Glomerular endothelial cell (primary cell): Measurements from ENCODE around the gene HK1. TPM values are rescaled to one million over a fixed set of nuclear protein-coding genes. Genes with fewer than 3 reads are reported as not detected.
"Not testable (repeated sequence)": the region's sequence is repeated elsewhere in the genome, so short reads cannot be mapped to it uniquely, and the experiment has no call there.

ENCODE experiments used
- DNase-seq: peaks from one replicate; pipeline ENCODE4 v3.0.0-alpha.2; 2011; ENCODE audit warnings: low read depth, low spot score; ENCODE audit errors: extremely low read depth
- total RNA-seq: library from RNA; depleted of rRNA; stranded (reverse); fragments of >200 nt; gene quantifications from 2 replicates; pipeline ENCODE4 v1.2.3, GENCODE V29; 2015

HK1 gene
- total RNA-seq, 1 donor from 2014 or later: 125 TPM

DNA sequence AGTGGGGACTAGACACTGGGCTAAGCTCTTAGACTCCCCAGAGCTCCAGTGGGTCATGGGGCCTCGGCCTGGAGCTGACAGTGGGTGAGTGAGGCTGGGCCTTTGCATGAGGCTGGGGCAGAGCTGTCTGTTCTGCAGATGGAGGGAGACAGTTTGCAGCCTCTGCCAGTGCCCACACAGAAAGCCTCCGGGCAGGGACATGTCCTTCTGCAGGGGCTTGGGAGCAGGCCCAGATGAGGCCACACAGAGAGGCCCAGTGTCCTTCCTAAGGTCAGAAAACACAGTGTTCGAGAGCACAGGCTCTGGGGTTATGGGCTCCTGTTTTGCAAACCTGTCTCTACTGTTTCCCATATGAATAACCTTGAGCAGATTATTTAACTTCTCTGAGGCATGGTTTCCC lies 25.1 kb upstream of the HK1 start:
- DNase-seq: no peak

DNA sequence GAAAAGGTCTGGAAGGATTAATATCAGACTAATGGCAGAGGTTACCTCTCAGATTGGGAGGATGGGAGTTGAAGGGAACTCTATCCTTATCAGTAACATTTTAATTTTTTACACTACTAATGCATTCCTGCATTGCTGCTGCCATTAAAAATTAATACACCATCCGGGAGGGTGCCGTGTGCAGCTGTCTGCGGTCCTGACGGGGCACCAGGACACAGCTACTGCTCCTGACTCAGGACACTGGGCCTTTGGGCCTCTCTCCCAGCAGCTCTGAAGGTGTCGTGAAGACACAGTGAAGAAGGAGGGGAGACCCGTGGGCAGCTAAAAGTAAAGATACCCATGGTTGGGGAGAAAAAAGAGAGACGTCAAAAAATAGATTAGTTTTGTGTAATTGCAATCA lies 23.4 kb upstream of the HK1 start:
- DNase-seq: no peak

DNA sequence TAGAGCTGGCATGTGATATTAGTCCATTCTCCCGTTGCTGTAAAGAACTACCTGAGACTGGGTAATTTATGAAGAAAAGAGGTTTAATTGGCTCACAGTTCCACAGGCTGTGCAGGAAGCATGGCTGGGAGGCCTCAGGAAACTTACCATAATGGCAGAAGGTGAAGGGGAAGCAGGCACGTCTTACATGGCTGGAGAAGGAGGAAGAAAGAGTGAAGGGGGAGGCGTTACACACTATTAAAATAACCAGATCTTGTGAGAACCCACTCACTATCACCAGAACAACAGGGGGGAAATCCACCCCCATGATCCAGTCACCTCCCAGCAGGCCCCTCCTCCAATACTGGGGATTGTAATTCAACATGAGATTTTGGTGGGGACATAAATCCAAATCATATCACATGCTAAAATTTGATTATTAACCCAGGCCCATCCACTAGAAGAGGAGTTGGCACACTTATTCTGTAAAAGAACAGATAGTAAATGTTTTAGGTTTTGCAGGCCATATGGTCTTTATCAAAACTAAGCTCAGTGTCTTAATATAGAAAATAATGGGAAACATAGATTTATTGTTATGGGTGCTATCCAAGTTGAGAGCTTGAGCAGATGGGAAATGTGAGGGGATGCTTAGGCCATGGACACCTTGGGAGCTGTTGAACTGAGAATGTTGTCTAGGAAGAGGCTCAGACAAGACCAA lies 18.6 kb upstream of the HK1 start:
- no peak for DNase-seq

DNA sequence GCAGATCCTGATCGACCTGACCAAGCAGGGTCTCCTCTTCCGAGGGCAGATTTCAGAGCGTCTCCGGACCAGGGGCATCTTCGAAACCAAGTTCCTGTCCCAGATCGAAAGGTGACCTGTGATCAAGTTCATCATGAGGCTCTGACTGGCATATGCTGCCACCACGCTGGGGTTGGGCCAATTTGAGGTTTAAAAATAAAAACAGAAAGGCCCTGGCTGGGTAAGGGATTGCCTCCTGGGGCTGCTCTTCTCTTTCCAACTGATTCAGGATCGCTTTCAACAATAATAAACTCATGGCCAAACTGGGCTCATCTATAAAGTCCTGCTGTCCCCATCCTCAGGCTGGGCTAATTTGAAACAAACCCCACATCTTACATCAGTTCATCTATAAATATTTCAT lies 17.1 kb upstream of the HK1 start:
- no peak for DNase-seq

DNA sequence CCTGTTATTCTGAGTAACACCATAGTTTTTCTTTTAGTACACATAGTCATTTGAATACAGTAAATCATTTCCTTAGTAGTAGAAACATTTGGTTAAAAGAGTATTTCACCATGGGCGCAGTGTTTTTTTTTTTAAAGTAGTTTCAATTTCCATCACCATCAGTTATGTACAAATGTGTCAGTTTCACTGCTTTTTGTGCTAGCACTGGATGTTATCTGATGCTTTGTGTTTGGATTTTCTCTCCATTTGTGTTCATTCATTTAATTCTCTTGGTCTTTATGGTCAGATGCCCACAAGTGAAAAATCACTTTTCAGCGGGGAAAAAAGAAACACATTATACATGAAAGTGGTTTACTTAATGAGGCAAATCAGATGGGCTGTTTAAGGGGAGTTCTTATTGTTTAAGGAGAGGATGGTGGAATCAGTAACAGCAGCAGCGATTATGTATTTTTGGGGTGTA lies 16.0 kb upstream of the HK1 start:
- no peak for DNase-seq

DNA sequence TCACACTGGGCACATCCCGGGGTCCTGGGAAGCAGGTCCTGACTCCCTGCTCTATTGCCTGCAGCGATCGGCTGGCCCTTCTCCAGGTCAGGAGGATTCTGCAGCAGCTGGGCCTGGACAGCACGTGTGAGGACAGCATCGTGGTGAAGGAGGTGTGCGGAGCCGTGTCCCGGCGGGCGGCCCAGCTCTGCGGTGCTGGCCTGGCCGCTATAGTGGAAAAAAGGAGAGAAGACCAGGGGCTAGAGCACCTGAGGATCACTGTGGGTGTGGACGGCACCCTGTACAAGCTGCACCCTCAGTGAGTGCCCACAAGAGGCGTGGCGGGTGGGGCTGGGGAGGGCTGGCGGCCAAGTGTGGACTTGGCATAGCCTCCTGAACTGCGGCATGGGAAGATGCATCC lies 12.8 kb upstream of the HK1 start:
- no peak for DNase-seq

DNA sequence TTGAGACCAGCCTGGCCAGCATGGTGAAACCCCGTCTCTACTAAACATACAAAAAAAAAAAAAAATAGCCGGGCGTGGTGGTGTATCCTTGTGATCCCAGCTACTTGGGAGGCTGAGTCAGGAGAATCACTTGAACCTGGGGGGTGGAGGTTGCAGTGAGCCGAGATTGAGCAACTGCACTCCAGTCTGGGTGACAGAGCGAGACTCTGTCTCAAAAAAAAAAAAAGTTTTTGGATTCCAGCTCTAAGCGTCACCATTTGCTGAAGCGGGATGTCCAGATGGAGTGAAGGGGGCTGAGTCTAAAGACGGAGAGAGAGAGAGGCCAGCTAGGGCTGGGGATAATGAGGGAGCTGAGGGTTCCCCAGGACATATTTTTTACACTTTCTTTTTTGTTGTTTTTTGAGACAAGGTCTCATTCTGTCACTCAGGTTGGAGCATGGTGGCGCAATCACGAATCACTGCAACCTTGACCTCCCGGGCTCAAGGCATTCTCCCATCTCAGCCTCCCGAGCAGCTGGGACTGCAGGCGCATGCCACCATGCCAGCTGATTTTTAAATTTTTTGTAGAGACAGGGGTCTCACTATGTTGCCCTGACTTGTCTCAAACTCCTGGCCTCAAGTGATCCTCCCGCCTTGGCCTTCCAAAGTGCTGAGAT lies 9.4 kb upstream of the HK1 start:
- DNase-seq: no peak

DNA sequence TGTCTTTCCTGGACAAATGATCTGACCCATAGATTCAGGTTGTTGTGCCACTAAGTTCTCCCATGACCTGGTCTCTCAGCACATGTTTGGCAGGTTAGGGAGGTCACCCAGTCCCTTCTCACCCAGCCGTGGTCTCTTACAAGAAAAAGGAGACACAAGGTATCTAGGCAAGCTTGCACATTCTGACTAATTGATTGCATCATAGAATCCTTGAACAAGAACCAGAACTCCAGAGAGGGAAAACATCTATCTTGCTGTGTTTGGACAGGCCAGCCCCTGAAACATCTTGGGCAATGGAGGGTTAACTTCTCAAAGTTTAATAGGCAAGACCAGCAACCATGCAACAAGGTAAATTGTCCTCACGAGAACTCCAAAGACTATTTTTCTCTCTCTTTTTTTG lies 8.5 kb upstream of the HK1 start:
- DNase-seq: no peak

DNA sequence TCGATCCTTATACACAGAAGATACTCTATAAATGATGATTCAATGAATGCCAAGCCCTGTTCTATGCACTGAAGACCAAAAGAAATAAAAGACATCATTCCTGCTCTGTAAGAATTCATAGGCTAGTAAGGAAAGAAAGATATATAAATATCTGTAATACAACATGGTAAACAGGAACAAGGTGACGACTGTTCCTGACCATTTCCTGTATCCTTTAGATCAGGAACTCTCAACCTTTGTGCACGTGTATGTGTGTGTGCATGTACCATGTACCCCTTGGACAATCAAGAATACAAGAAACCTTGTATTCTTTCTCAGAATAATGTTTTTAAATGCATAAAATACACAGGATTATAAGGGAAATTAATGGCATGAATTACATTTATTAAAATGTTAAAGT lies 7.3 kb upstream of the HK1 start:
- no peak for DNase-seq

DNA sequence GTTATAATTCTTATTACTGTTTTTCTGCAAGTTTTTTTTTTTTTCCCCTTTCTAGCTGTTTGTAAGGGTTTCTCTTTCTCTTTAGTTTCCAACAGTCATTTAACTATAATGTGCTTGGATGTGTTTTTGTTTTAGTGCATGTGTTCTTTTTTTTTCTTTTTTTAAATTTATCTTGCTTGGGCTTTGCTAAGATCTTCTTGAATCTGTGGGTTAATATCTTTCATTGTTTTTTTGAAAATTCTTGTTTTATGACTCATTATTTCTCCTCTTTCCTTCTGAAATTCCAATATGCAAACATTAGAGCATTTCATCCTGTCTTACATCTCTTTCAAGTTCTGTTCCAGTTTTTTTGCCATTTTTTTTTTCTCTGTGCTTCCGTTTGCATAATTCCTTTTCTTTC lies 5.7 kb upstream of the HK1 start:
- DNase-seq: no peak

DNA sequence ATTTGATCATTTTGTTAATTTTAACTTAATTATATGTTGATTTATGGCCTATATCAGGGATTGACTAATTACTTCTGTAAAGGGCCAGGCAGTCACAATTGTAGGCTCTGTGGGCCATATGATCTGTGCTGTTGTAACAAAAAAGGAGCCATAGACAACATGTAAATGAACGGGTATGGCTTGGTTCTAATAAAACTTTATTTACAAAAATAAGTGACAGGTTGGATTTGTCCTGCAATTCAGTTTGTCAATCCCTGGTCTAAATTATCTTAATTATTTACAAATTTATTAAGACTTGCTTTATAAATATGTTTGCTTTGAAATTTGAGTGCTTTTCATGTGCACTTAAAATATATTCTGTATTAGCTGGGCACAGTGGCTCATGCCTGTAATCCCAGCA lies 2.9 kb upstream of the HK1 start:
- DNase-seq: no peak

DNA sequence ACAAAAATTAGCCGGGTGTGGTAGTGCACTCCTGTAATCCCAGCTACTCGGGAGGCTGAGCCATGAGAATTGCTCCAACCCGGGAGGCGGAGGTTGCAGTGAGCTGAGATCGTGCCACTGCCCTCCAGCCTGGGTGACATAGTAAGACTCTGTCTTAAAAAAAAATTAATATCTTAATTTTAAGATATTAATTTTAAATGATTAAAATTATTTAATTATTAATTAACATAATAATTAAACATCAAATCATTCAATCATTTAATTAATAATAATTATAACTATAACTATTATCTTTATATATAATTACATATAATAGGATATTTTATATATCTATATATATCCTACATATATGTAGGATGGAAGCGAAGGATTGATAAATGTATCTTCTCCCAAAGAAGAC lies 1.8 kb upstream of the HK1 start:
- no peak for DNase-seq

DNA sequence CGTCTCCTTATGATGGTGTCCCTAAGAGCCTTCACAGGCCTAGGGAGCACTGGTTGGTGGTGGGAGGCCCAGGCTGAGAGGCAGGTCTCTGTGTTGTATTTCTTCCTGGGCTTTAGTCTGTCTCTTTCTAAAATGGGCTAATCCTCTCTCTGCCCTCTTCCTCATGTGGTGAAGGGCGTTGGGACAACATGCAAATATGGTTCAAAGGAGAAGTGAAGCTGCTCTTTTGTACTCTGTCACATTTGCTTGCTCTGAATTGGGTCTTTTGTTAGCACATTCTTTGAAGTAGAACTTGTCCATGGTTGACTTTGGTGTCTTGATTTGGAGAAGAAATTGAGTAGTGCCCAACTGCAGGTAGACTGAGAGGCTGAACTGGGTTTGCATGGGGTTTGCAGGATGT lies 814 bp downstream of the HK1 start:
- no peak for DNase-seq

DNA sequence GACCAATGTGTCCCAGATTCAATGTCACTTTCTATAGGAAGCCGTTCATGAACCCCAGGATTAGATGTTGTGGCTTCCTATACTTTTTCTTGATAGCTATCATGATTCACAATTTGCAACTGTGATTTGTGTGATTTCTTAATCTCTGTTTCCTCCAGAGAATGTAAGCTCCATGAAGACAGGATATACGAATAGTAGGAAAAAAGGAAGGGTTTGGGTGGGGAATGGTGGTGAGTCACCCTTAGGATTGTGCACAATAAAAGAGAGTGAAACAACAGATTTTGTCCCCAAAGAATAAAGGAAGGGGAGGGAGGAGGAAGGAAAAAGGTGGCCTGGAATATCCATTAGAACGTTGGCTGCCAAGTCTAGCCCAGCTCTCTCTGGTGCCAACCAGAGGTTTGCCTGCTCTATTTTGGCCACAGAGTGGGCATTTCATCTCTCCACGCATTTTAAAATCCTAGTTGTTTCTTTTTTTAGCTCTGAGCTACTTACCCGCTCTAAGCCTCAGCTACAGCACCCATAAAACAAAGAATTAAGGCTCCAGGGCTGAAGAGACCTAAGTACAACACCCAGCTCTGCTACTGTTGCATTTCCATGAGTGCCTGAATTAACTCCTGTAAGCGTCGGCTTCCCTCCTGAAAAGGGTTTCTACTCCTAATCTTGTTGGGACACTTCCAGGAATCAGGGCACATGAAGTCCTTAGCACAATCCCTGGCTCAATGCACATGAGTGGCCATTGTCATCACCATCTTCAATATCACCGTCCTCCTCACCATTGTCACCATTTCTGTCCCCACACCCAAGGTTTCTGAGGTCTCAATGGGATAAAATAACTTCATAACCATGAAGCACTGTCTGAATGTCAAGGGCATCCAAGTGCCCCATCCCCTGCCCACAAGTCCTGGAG lies 3.5 kb downstream of the HK1 start:
- DNase-seq: no peak

DNA sequence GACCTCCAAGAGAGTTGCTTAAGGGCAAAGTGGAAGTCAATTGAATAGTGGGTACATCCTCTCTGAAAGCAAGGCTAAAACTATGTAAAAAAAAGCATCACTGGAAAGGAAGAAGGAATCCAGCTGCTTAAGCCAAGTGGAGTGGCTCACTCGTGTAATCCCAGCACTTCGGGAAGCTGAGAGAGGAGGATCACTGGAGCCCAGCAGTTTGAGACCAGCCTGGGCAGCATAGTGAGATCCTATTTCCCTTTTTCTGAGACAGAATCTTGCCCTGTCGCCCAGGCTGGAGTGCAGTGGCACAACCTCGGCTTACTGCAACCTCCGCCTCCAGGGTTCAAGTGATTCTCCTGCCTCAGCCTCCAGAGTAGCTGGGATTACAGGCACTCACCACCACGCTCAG lies 6.1 kb downstream of the HK1 start:
- not testable (repeated sequence) for DNase-seq

DNA sequence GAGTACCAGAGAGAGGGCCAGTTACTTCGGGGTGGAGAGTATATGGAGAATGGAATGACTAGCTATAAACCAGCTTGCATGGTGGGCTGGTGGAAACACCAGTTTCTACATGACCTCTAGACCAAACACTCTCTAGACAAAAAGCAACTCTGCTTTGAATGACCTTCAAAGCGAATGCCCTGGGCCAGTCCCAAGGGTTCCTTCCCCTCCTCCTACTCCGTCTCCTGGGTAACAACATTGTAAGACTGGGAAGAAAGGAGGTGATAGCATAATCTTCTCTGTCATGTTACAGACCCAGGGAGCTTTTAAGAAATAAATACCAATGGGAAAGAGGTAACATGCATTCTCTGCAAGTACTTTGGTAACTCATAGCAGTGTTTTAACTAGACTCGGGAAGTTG lies 7.4 kb downstream of the HK1 start:
- no peak for DNase-seq

DNA sequence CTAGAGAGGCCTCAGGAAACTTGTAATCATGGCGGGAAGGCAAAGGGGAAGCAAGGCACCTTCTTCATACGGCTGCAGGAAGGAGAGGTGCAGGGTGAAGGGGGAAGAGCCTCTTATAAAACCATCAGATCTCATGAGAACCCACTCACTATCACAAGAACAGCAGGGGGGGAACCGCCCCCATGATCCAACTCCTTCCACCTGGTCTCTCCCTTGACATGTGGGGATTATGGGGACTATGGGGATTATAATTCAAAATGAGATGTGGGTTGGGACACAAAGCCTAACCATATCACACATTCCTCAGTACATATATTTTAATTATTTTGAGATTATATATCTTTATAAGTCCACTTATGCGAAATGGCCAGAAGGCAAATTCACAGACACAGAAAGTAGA lies 8.9 kb downstream of the HK1 start:
- DNase-seq: no peak

DNA sequence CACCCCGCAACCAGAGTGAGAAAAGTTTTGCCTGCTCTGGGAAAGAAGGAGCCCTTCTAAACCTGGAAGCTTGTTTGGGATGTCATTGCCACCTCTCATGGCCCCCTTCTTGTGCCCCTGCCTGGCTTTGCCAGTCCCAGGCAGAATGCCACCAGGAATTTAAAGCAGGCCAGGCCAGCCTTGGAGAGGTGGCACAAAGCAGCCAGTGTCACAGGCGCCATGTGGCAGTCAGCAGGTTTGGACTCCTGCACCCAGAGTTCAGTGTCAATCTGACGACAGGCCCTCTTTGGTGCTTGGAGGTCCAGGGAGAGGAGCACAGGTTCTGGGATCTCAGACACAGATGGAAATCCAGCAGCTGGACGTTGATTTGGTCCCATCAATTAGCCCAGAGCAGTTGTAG lies 12.7 kb downstream of the HK1 start:
- no peak for DNase-seq

DNA sequence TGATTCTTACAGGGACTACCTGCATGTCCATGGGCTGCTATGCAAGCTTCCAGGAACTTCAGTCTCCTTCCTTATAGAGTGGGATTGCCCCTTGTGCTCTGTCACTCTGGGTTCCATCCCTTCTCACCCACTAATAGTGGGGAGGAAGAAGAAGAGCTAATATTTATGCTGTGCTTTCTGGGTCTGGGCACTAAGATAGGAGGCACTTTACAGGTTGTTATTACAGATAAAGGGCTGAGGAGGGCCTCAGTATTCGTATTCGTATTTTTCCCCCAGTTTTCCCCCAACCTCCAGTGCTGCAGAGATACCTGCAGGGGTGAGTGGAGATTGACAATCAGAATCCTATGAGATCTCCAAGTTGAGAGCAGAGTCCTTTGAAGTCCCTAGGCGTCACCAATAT lies 14.2 kb downstream of the HK1 start:
- no peak for DNase-seq

DNA sequence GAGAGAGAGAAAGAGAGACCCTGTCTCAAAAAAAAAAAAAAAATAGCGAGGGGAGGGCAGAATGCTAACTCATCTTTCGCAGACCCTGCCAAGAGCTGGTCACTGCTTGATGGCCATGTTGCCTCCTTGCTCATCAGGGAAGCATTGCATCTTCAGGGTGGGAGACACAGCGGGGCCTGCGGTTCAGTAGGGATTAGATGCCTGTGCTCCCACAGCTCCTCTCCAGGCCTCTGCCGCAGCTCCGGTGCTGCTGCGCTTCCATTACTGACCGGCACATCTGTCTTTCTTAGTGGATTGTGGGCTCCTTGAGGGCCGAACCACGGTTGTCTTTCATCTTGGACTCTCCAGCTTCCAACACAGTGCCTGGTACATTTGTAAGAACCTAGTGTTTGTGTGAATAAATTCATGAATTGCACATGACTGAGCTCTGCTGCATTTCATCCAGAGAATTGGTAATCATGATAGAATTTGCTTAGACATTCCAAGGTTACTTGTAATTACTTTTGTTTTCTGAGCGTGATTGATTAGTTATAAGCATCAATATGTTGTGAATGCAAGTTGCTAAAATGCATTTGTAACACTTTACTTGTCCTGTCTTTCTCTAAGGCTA lies 16.8 kb downstream of the HK1 start:
- DNase-seq: no peak

DNA sequence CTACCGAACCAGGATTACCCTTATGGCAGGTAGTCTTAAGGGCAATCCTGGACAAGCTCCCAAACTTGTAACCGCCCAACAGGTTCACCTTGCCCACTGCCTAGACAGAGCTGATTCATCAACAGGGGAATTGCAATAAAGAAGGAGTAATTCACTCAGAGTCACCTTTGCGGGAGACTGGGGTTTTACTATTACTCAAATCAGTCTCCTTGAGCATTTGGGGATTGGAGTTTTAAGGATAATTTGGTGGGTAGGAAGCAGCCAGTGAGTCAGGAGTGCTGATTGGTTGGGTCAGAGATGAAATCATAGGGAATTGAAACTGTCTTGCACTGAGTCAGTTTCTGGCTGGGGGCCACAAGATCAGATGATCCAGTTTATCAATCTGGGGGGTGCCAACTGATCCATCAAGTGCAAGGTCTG lies 25.3 kb downstream of the HK1 start:
- DNase-seq: no peak
